HCT116 (cell line): ENCODE measurements around the gene B4GALNT4. TPM values are rescaled to one million over a fixed set of nuclear protein-coding genes. Genes with fewer than 3 reads are reported as not detected.

Experiments used
- ATAC-seq: fragments of 200-7000 bp; cut with Tn5 transposase; 2 replicates; pipeline ENCODE4 v1.9.1; 2020; ENCODE audit warnings: mild to moderate bottlenecking, moderate library complexity
- BruUV-seq: library from RNA; stranded (reverse); fragments of 400-500 nt; replicated peaks from 2 replicates; lab custom pipeline; 2021; lab: Mats Ljungman, UMichigan
- CTCF ChIA-PET: fragments of 300-600 bp; sonication (Branson Sonifier 250); formaldehyde crosslinking; loops from one replicate; lab custom pipeline; 2021; ENCODE audit warnings: antibody characterized with exemption; lab: Charles Lee
- POLR2A ChIA-PET: fragments of 300-600, 350-600 bp; sonication (Branson Sonifier 250); formaldehyde crosslinking; loops from one replicate; lab custom pipeline; 2021; ENCODE audit warnings: antibody characterized with exemption; lab: Charles Lee
- RAD21 ChIA-PET, 2 experiments: fragments of 300-600 bp; sonication (Branson Sonifier 250); formaldehyde crosslinking; loops; one replicate each; lab custom pipeline; 2023; ENCODE audit warnings: low total read pairs in 2 of 2; ENCODE audit not compliant: uncharacterized antibody in 2 of 2, unreplicated experiment in 2 of 2, low non-redundant PET in 1 of 2; lab: Charles Lee
- DNase-seq: peaks from one replicate; pipeline ENCODE4 v3.0.0-alpha.2; 2010; ENCODE audit warnings: low read depth, low spot score
- H2AFZ ChIP-seq: fragments of 200-600 bp; shearing (Covaris generic), sonication (generic); 2 replicates; pipeline ENCODE4 v1.6.1; 2017; ENCODE audit warnings: low read depth, mixed run types, mixed read lengths, antibody characterized with exemption, low read length; ENCODE audit not compliant: poor library complexity, severe bottlenecking
- H3K27ac ChIP-seq: 2 replicates; pipeline ENCODE4 v1.5.1; 2012; ENCODE audit warnings: low read depth, low read length
- H3K27me3 ChIP-seq: fragments of 200-600 bp; sonication (generic); 2 replicates; pipeline ENCODE4 v1.6.1; 2016; ENCODE audit warnings: mixed run types, low read length, mixed read lengths; ENCODE audit not compliant: insufficient read depth
- H3K36me3 ChIP-seq, 2 experiments: fragments of 200-500 bp in 1 of 2; fragments of 200-600 bp in 1 of 2; sonication (Bioruptor generic) in 1 of 2; sonication (generic) in 1 of 2; 2 replicates each; pipeline versions ENCODE4 v1.5.1 to v1.6.1; 2014 to 2016; ENCODE audit warnings: low read length in 2 of 2, inconsistent platforms in 1 of 2, mixed read lengths in 1 of 2, mixed run types in 1 of 2; ENCODE audit not compliant: insufficient read depth in 2 of 2, control insufficient read depth in 1 of 2
- H3K4me1 ChIP-seq, 2 experiments: fragments of 200-600 bp in 1 of 2; sonication (generic) in 1 of 2; 2 replicates each; pipeline versions ENCODE4 v1.5.1 to v1.6.1; 2012 to 2017; ENCODE audit warnings: low read length in 2 of 2, inconsistent platforms in 1 of 2, mild to moderate bottlenecking in 1 of 2, mixed read lengths in 1 of 2, mixed run types in 1 of 2, moderate library complexity in 1 of 2; ENCODE audit not compliant: insufficient read depth in 2 of 2, control insufficient read depth in 1 of 2
- H3K4me2 ChIP-seq: fragments of 200-600 bp; sonication (generic); 2 replicates; pipeline ENCODE4 v1.6.1; 2017; ENCODE audit warnings: mixed run types, low read length, mixed read lengths
- H3K4me3 ChIP-seq, 2 experiments: fragments of 200-600 bp in 1 of 2; sonication (generic) in 1 of 2; replicated peaks in 1 of 2; 2 replicates each; pipeline ENCODE4 v1.5.1; 2011 to 2016; ENCODE audit warnings: low read length in 2 of 2, control low read depth in 1 of 2, low read depth in 1 of 2, mild to moderate bottlenecking in 1 of 2, mixed read lengths in 1 of 2, mixed run types in 1 of 2
- H3K79me2 ChIP-seq: fragments of 200-600 bp; sonication (generic); 2 replicates; pipeline ENCODE4 v1.6.1; 2017; ENCODE audit warnings: mild to moderate bottlenecking, mixed run types, low read length, moderate library complexity, mixed read lengths; ENCODE audit not compliant: insufficient read depth
- H3K9ac ChIP-seq: fragments of 200-600 bp; sonication (generic); 2 replicates; pipeline ENCODE4 v1.6.1; 2016; ENCODE audit warnings: low read length, mixed read lengths
- H3K9me2 ChIP-seq: fragments of 200-600 bp; sonication (generic), shearing (Covaris generic); 2 replicates; pipeline ENCODE4 v1.6.1; 2017; ENCODE audit warnings: mixed run types, mild to moderate bottlenecking, moderate library complexity; ENCODE audit not compliant: insufficient read depth
- H3K9me3 ChIP-seq, 2 experiments: fragments of 200-500 bp in 1 of 2; fragments of 200-600 bp in 1 of 2; sonication (Bioruptor generic) in 1 of 2; sonication (generic) in 1 of 2; 2 replicates each; pipeline ENCODE4 v1.6.1; 2014 to 2017; ENCODE audit warnings: low read length in 2 of 2, mixed read lengths in 2 of 2, inconsistent platforms in 1 of 2, low read depth in 1 of 2, mild to moderate bottlenecking in 1 of 2, mixed run types in 1 of 2, moderate library complexity in 1 of 2; ENCODE audit not compliant: control insufficient read depth in 1 of 2, insufficient read depth in 1 of 2
- H4K20me1 ChIP-seq: fragments of 200-600 bp; sonication (generic), shearing (Covaris generic); 2 replicates; pipeline ENCODE4 v1.6.1; 2017; ENCODE audit warnings: mixed run types, mild to moderate bottlenecking, moderate library complexity; ENCODE audit not compliant: insufficient read depth
- CEBPB ChIP-seq: IDR thresholded peaks from 2 replicates; pipeline ENCODE4 v1.6.1; 2012; ENCODE audit warnings: low read depth
- EGR1 ChIP-seq: IDR thresholded peaks from 2 replicates; pipeline ENCODE4 v1.6.1; 2012; ENCODE audit warnings: low read depth
- ELF1 ChIP-seq: IDR thresholded peaks from 2 replicates; pipeline ENCODE4 v1.6.1; 2012; ENCODE audit warnings: low read depth, borderline replicate concordance
- EZH2 ChIP-seq: fragments of 200-600 bp; sonication (generic); IDR thresholded peaks from 2 replicates; pipeline ENCODE4 v1.6.1; 2017; ENCODE audit warnings: antibody characterized with exemption, mixed run types
- FOSL1 ChIP-seq: IDR thresholded peaks from 2 replicates; pipeline ENCODE4 v1.6.1; 2012; ENCODE audit warnings: low read depth
- JUND ChIP-seq: IDR thresholded peaks from 2 replicates; pipeline ENCODE4 v1.6.1; 2012
- POLR2A ChIP-seq: IDR thresholded peaks from 2 replicates; pipeline ENCODE4 v1.7.0; 2011; ENCODE audit warnings: borderline replicate concordance; ENCODE audit not compliant: insufficient read depth, insufficient read length; ENCODE audit errors: extremely low read depth
- POLR2AphosphoS5 ChIP-seq: IDR thresholded peaks from 2 replicates; pipeline ENCODE4 v1.6.1; 2011; ENCODE audit warnings: mild to moderate bottlenecking, low read depth, low read length, moderate library complexity
- RAD21 ChIP-seq: IDR thresholded peaks from 2 replicates; pipeline ENCODE4 v1.6.1; 2012; ENCODE audit warnings: low read depth, mild to moderate bottlenecking
- SP1 ChIP-seq: IDR thresholded peaks from 2 replicates; pipeline ENCODE4 v1.6.1; 2012; ENCODE audit warnings: low read depth
- SRF ChIP-seq: IDR thresholded peaks from 2 replicates; pipeline ENCODE4 v1.6.1; 2012; ENCODE audit warnings: low read depth
- TCF7L2 ChIP-seq: IDR thresholded peaks from 2 replicates; pipeline ENCODE4 v1.7.0; 2011; ENCODE audit warnings: borderline replicate concordance, inconsistent platforms; ENCODE audit not compliant: insufficient read depth, insufficient read length; ENCODE audit errors: extremely low read depth
- YY1 ChIP-seq: IDR thresholded peaks from 2 replicates; pipeline ENCODE4 v1.6.1; 2011; ENCODE audit warnings: low read length, low read depth, moderate library complexity, mild to moderate bottlenecking; ENCODE audit not compliant: insufficient replicate concordance; ENCODE audit errors: extremely low read depth
- ZBTB33 ChIP-seq: IDR thresholded peaks from 2 replicates; pipeline ENCODE4 v1.6.1; 2011; ENCODE audit warnings: mild to moderate bottlenecking, low read length, moderate library complexity; ENCODE audit not compliant: insufficient replicate concordance; ENCODE audit errors: extremely low read depth
- ZFX ChIP-seq: fragments of 450-650 bp; IDR thresholded peaks from 2 replicates; pipeline ENCODE4 v1.6.1; 2017
- ZNF274 ChIP-seq: fragments of 200-500 bp; sonication (Bioruptor generic); IDR thresholded peaks from 2 replicates; pipeline ENCODE4 v1.6.1; 2014; ENCODE audit warnings: mild to moderate bottlenecking, low read depth, low read length, inconsistent platforms
- intact Hi-C: fragments of 100-400 bp; cut with micrococcal nuclease; formaldehyde crosslinking; loops from 2 replicates; pipeline ENCODE4 v1.10.0; 2022
- total RNA-seq: library from RNA; stranded (reverse); gene quantifications from one replicate; pipeline ENCODE4 v1.2.1, GENCODE V29; 2021; ENCODE audit not compliant: unreplicated experiment
- TF ChIP-seq, protein P1 (sequence below): IDR thresholded peaks from 2 replicates; pipeline ENCODE4 v1.6.1; 2012; ENCODE audit warnings: low read depth
- TF ChIP-seq, protein P2 (sequence below), 3 experiments: fragments of 200-600 bp in 1 of 3; sonication (generic) in 1 of 3; IDR thresholded peaks in 2 of 3; conservative IDR thresholded peaks in 1 of 3; 2 replicates each; pipeline ENCODE4 v1.5.1; 2012 to 2017; ENCODE audit warnings: low read depth in 2 of 3, low read length in 2 of 3, antibody characterized with exemption in 1 of 3, borderline replicate concordance in 1 of 3, control low read depth in 1 of 3, mild to moderate bottlenecking in 1 of 3, mixed read lengths in 1 of 3, mixed run types in 1 of 3, moderate library complexity in 1 of 3; ENCODE audit not compliant: insufficient read depth in 1 of 3
- TF ChIP-seq, protein P3 (sequence below): IDR thresholded peaks from 2 replicates; pipeline ENCODE4 v1.6.1; 2012

Gene B4GALNT4
- total RNA-seq, 1 experiment from 2014 or later = 54.3 TPM

GRCh38 chr11:371051-371450 is 1.8 kb downstream of the B4GALNT4 start:
- H3K79me2 ChIP-seq = peaks cover 16% of the 10 kb centered on the region; the same call in 1 of the 2 replicates
- peak overlapping the region in 1 of 2 experiments; percentile 64; a peak in 2 of 4 replicates for H3K4me3 ChIP-seq
- H3K36me3 ChIP-seq = peaks cover 0 to 16% of the 10 kb centered on the region in 2 experiments; a peak in 1 of 4 replicates
- H3K27ac ChIP-seq = 0 out of 2 replicates have a peak overlapping the region, but pooled peaks have one; percentile 4
- peaks cover 0 to 12% of the 10 kb centered on the region in 2 experiments; a peak in 2 of 4 replicates for H3K4me1 ChIP-seq
- intact Hi-C loops = no loop called here
- POLR2A ChIA-PET = no interaction called here
- H3K9me3 ChIP-seq = no peaks in the 10 kb centered on the region
- no peaks in the 10 kb centered on the region for H4K20me1 ChIP-seq
- BruUV-seq = no TSS peak
- no peak overlapping the region for H2AFZ ChIP-seq
- no peaks in the 10 kb centered on the region for H3K27me3 ChIP-seq
- RAD21 ChIA-PET = interaction anchor here in 1 of 2 experiments (0.8 kb wide), 1 partner anchor 9 kb away, joined by 3 read pairs; no protein-coding TSS in a partner anchor
- TF ChIP-seq EGR1 (no peak), ZNF274 (no peak), EZH2 (no peak), POLR2A (no peak), TCF7L2 (no peak), ELF1 (no peak), ZFX (no peak), SRF (no peak), SP1 (no peak), RAD21 (no peak), JUND (no peak), ZBTB33 (no peak), FOSL1 (no peak), POLR2AphosphoS5 (no peak), YY1 (no peak), CEBPB (no peak)
- TF ChIP-seq, protein P1, sequence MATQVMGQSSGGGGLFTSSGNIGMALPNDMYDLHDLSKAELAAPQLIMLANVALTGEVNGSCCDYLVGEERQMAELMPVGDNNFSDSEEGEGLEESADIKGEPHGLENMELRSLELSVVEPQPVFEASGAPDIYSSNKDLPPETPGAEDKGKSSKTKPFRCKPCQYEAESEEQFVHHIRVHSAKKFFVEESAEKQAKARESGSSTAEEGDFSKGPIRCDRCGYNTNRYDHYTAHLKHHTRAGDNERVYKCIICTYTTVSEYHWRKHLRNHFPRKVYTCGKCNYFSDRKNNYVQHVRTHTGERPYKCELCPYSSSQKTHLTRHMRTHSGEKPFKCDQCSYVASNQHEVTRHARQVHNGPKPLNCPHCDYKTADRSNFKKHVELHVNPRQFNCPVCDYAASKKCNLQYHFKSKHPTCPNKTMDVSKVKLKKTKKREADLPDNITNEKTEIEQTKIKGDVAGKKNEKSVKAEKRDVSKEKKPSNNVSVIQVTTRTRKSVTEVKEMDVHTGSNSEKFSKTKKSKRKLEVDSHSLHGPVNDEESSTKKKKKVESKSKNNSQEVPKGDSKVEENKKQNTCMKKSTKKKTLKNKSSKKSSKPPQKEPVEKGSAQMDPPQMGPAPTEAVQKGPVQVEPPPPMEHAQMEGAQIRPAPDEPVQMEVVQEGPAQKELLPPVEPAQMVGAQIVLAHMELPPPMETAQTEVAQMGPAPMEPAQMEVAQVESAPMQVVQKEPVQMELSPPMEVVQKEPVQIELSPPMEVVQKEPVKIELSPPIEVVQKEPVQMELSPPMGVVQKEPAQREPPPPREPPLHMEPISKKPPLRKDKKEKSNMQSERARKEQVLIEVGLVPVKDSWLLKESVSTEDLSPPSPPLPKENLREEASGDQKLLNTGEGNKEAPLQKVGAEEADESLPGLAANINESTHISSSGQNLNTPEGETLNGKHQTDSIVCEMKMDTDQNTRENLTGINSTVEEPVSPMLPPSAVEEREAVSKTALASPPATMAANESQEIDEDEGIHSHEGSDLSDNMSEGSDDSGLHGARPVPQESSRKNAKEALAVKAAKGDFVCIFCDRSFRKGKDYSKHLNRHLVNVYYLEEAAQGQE = no peak
- TF ChIP-seq, protein P2, sequence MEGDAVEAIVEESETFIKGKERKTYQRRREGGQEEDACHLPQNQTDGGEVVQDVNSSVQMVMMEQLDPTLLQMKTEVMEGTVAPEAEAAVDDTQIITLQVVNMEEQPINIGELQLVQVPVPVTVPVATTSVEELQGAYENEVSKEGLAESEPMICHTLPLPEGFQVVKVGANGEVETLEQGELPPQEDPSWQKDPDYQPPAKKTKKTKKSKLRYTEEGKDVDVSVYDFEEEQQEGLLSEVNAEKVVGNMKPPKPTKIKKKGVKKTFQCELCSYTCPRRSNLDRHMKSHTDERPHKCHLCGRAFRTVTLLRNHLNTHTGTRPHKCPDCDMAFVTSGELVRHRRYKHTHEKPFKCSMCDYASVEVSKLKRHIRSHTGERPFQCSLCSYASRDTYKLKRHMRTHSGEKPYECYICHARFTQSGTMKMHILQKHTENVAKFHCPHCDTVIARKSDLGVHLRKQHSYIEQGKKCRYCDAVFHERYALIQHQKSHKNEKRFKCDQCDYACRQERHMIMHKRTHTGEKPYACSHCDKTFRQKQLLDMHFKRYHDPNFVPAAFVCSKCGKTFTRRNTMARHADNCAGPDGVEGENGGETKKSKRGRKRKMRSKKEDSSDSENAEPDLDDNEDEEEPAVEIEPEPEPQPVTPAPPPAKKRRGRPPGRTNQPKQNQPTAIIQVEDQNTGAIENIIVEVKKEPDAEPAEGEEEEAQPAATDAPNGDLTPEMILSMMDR (IDR thresholded peaks at IDR 0.05 in 2 of 3, conservative IDR thresholded peaks at IDR 0.05 in 1 of 3; ENCODE audit: borderline replicate concordance in 1 of 3, insufficient read depth in 1 of 3, low read depth in 2 of 3, low read length in 2 of 3) = no peak
- TF ChIP-seq, protein P3, sequence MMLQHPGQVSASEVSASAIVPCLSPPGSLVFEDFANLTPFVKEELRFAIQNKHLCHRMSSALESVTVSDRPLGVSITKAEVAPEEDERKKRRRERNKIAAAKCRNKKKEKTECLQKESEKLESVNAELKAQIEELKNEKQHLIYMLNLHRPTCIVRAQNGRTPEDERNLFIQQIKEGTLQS = no peak
- DNase-seq (no peak), ATAC-seq (no peak)
- CTCF ChIA-PET = no interaction called here
- peak overlapping the region; percentile 78 for H3K4me2 ChIP-seq
- H3K9ac ChIP-seq = no peak overlapping the region
- no peaks in the 10 kb centered on the region for H3K9me2 ChIP-seq
